Thyroid gland (tissue), 4 donors: ENCODE measurements around the gene DGCR2.

ENCODE experiments used
- CTCF ChIP-seq, 6 experiments: fragments of 200-600 bp in 3 of 6; fragments of 450-650 bp in 3 of 6; sonication (generic) in 3 of 6; IDR thresholded peaks; one replicate each; pipeline ENCODE4 v1.5.1; 2016 to 2019; ENCODE audit warnings: antibody characterized with exemption in 6 of 6, mild to moderate bottlenecking in 2 of 6, inconsistent platforms in 1 of 6, moderate library complexity in 1 of 6
- POLR2A ChIP-seq, 2 donors: fragments of 450-650 bp; IDR thresholded peaks; one replicate each; pipeline ENCODE4 v1.6.1; 2017; ENCODE audit warnings: antibody characterized with exemption in 2 of 2, mild to moderate bottlenecking in 2 of 2, moderate library complexity in 1 of 2

GRCh38 chr22:19048531-19048930 lies 73.7 kb downstream of the DGCR2 start:
- no peak for TF ChIP-seq CTCF (IDR thresholded peaks at IDR 0.05)
- TF ChIP-seq POLR2A (IDR thresholded peaks at IDR 0.05), result no peak
